ENCODE data around the gene GTF2F2.

GTF2F2 gene

DNA sequence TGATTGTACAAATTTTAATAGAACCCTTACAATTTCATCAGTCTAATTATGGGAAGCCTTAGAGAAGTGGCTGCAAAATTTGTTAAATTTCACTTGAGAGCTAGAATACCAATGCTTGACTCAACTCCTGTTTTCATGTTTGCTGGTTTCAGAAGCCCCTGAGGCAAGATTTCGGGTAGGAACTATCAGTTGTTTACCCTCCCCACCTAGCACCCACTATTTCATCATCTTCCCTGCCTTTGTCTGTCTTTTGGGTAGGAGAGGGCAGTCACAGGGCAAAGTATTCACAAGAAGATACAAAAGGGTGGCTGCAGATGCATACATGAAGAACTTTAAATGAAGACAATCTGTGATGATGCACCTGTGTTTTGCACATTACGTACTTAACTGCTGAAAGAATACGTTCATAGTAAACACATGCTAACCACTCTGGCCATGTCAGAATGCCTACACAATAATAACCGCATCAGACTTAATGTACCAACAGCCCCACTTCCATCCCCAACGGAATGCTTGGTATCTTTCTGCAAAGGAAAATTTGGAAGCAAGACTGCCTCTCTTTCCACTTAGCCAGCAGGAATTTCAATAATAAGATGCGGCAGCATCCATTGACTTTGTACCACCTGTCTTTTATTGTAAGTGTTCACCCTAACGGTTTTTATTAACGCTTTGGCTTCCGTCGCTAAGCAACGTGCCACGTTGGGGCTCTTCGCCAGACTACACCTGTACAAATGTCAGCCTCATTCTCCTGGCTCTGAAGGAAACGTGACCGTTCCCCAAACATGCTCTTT, 190.2 kb downstream of the GTF2F2 start:
- Mint-ChIP-seq H3K27ac (no peak overlapping the region), H3K4me1 (peaks cover 11% of the 10 kb centered on the region), H3K27me3 (peaks cover 10% of the 10 kb centered on the region), H3K4me3 (peak overlapping the region; percentile 76), H3K36me3 (no peaks in the 10 kb centered on the region), H3K9me3 (no peaks in the 10 kb centered on the region)
- ATAC-seq (ENCODE audit: low read depth) = no peak
- DNase-seq (ENCODE audit: low spot score in 2 of 2) = no peak

DNA sequence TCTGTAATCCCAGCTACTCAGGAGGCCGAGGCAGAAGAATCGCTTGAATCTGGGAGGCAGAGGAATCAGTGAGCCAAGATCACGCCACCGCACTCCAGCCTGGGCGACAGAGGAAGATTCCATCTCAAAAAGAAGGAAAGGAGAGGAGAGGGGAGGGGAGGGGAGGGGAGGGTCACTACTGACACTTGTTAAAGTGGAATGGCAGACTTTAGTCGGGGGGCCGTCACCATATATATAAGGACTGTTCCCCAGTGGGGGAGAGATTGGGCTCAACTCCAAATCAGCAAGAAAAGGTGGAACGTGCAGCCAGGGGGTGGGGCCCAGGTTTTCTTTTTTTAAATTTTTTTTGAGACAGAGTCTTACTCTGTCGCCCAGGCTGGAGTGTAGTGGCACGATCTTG, 194.5 kb downstream of the GTF2F2 start:
- H3K9me3 Mint-ChIP-seq = peaks cover 1% of the 10 kb centered on the region
- H3K27me3 Mint-ChIP-seq = peaks cover 8% of the 10 kb centered on the region
- H3K4me3 Mint-ChIP-seq = no peak overlapping the region
- H3K27ac Mint-ChIP-seq = no peak overlapping the region
- ATAC-seq (ENCODE audit: low read depth) (no peak), DNase-seq (ENCODE audit: low spot score in 2 of 2) (no peak)
- H3K4me1 Mint-ChIP-seq = peaks cover 13% of the 10 kb centered on the region
- H3K36me3 Mint-ChIP-seq = no peaks in the 10 kb centered on the region

DNA sequence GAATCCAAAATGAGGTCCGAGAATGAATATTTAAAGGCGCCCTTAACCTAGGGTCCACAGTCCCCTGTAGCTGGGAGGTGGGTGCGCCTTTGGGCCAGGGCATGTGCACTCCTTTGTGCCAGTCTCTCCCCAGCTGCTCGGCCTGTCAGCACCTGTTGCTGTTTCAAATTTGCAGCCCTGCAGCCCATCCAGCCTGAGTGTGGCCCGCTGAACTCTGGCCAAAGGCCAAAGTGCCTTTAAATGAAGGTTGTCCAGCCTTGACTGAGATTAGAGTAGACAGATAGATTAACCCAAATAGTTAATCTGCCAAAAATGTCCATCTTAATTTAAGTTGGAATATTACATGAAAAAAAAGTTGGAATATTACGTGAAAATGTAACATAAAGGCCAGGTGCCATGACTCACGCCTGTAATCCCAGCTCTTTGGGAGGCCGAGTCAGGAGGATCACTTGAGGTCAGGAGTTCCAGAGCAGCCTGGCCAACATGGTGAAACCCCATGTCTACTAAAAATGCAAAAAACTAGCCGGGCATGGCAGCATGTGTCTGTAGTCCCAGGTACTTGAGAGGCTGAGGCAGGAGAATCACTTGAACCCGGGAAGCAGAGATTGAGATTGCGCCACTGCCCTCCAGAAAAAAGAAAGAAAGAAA, 195.3 kb downstream of the GTF2F2 start:
- no peak overlapping the region for H3K27ac Mint-ChIP-seq
- DNase-seq (ENCODE audit: low spot score in 2 of 2) (no peak), ATAC-seq (ENCODE audit: low read depth) (no peak)
- peaks cover 1% of the 10 kb centered on the region for H3K9me3 Mint-ChIP-seq
- H3K4me3 Mint-ChIP-seq = no peak overlapping the region
- peaks cover 5% of the 10 kb centered on the region for H3K27me3 Mint-ChIP-seq
- peaks cover 14% of the 10 kb centered on the region for H3K4me1 Mint-ChIP-seq
- H3K36me3 Mint-ChIP-seq = no peaks in the 10 kb centered on the region

DNA sequence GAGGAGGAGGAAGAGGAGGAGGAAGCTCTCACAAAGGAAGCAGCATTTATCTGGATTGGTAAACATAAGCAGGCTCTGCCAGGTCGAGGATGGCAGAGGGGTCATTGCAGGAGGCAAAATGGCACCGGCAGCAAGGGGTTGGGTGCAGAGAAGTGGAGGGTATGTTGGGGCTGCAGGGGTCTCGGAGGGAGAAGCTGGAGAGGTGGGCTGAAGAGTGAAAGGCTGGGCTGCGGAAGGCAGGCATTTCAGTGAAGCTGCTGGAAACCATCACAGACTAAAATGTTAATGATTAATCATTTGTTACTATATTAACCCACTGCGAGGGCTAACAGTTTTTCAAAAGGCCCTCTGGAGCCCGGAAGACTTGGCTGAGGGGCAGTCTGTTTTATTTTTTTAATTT, 196.0 kb downstream of the GTF2F2 start:
- Mint-ChIP-seq H3K4me1 (peaks cover 7% of the 10 kb centered on the region), H3K27me3 (peaks cover 2% of the 10 kb centered on the region), H3K4me3 (no peak overlapping the region), H3K36me3 (no peaks in the 10 kb centered on the region), H3K9me3 (peaks cover 1% of the 10 kb centered on the region), H3K27ac (no peak overlapping the region)
- DNase-seq (ENCODE audit: low spot score in 2 of 2) (no peak), ATAC-seq (ENCODE audit: low read depth) (no peak)

DNA sequence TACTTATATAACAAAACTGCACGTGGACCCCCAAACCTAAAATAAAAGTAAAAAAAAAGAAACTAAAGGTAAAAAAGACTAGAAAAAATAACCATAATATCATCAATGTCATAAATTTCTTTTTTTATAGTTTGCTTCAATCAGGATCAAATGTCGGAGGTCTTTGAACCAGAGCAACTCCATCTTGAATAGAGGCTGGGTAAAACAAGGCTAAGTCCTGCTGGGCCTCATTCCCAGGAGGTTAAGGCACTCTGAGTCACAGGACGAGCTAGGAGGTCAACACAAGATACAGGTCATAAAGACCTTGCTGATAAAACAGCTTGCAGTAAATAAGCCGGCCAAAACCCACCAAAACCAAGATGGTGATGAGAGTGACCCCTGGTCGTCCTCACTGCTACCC, 196.7 kb downstream of the GTF2F2 start:
- no peak for ATAC-seq (ENCODE audit: low read depth)
- Mint-ChIP-seq H3K9me3 (peaks cover 1% of the 10 kb centered on the region), H3K27ac (no peak overlapping the region), H3K4me3 (no peak overlapping the region), H3K36me3 (no peaks in the 10 kb centered on the region), H3K4me1 (peaks cover 6% of the 10 kb centered on the region), H3K27me3 (peaks cover 2% of the 10 kb centered on the region)
- no peak for DNase-seq (ENCODE audit: low spot score in 2 of 2)

DNA sequence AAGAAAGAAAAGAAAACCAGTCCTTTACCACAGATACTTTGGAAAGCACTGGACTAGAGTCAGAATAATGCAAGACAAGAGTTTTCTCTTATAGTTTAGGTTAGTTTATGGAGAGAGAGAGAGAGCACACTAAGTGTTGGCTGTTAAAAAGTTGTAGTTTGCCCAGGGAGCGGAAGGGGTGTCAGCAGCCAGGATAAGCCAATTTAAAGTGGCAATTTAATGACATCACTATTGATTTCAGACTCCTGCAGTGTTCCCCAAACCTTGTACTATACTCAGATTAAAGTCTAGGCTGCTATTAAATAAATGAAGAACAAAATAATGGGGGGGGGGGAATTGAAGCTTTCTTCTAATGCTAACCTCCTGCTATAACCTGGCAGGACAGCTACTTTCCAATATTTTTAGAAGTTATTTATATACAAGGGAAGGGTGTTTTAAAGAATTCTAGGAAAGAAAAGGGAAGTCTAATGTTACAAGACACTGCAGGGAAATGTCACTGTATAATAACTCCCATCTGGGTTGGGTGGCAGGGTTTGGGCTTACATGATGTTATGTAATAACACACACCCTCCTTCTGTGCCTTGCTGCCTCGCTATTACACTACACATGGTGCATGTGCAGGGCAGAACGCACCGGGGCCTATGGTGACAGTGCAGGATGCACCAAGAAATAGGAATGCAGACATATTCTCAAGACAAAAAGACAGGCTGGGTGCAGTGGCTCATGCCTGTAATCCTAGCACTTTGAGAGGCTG, 200.7 kb downstream of the GTF2F2 start:
- Mint-ChIP-seq H3K9me3 (peaks cover 1% of the 10 kb centered on the region), H3K4me1 (peaks cover 6% of the 10 kb centered on the region), H3K36me3 (no peaks in the 10 kb centered on the region), H3K4me3 (no peak overlapping the region), H3K27me3 (no peaks in the 10 kb centered on the region), H3K27ac (no peak overlapping the region)
- no peak for DNase-seq (ENCODE audit: low spot score in 2 of 2)
- ATAC-seq (ENCODE audit: low read depth) = no peak

DNA sequence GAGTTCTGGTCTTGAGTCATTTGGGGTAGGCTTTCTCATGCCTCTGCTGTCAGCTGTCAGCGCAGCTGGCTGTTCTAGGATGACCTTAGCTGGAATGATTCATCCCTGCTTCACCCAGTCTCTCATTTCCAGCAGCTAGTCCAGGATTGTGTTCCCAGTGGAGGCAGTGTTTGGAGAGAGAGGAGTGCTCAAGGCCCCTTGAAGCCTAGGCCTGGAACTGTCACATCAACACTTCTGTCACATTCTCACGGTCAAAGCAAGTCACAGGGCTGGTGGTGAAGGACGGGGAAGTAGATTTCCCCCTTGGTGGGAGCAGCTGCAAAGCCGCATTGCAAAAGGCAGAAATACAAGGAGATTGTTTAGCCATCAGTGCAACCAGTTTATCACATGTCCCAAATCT, 205.5 kb downstream of the GTF2F2 start:
- Mint-ChIP-seq H3K27me3 (no peaks in the 10 kb centered on the region), H3K27ac (no peak overlapping the region), H3K9me3 (no peaks in the 10 kb centered on the region), H3K4me3 (no peak overlapping the region), H3K4me1 (no peaks in the 10 kb centered on the region), H3K36me3 (no peaks in the 10 kb centered on the region)
- ATAC-seq (ENCODE audit: low read depth) (no peak), DNase-seq (ENCODE audit: low spot score in 2 of 2) (no peak)

DNA sequence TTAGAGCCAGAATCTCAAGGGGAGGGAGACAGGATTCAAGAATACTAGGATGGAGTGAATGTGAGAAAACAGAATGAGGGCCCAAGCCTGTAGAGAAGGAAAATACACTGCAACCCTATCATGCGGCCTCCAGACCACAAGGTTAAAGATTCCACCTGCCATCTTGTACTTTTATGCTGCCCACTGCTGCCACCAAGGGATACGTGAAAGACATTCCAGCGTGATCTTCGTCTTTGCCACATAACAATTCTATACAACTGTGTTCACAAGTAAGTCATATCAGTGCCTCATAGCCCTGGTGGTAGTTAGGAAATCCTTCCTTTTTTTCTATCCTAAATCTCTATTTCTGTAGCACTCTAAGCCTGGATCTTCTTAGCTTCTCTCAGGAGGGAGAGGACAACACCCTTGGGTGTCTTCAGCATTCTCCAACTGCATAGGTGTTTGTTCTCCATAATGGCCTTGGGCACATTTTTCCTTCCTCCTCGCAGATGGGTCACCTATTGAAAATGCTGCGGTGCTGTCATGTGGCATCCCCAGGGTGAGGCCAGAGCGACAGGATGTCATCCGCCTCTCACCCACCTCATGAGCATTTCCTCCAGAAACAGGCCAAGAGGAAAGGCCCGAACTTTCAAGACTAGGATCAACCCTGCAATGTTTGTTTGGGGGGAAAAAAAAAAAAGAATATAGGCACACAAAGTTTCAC, 207.1 kb downstream of the GTF2F2 start:
- no peak for ATAC-seq (ENCODE audit: low read depth)
- no peaks in the 10 kb centered on the region for H3K36me3 Mint-ChIP-seq
- no peak for DNase-seq (ENCODE audit: low spot score in 2 of 2)
- peak overlapping the region; percentile 31 for H3K27ac Mint-ChIP-seq
- no peaks in the 10 kb centered on the region for H3K9me3 Mint-ChIP-seq
- no peaks in the 10 kb centered on the region for H3K27me3 Mint-ChIP-seq
- peaks cover 6% of the 10 kb centered on the region for H3K4me1 Mint-ChIP-seq
- H3K4me3 Mint-ChIP-seq = no peak overlapping the region

DNA sequence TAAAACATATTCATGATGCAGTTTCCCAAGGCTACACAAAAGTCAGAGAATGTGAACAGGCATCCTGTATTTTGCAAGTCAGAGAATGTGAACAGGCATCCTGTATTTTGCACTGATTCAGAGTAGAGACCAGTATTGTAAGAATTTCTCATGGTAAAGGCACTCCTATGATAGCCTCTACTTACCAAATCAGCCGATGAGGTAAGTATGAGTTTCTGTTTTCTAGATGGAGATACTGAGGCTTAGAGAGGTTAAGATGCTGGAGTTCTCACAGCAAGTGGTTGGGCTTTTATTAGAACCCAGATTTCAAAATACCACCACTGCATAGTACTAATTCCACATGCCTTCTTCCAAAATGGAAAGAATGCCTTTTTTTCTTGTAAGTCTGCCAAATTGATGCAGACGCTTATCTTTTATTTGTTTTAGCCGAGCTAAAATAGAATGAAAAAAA, 208.4 kb downstream of the GTF2F2 start:
- Mint-ChIP-seq H3K9me3 (no peaks in the 10 kb centered on the region), H3K4me1 (peaks cover 18% of the 10 kb centered on the region), H3K27me3 (no peaks in the 10 kb centered on the region), H3K27ac (no peak overlapping the region), H3K4me3 (no peak overlapping the region), H3K36me3 (no peaks in the 10 kb centered on the region)
- ATAC-seq (ENCODE audit: low read depth) (no peak), DNase-seq (ENCODE audit: low spot score in 2 of 2) (no peak)

DNA sequence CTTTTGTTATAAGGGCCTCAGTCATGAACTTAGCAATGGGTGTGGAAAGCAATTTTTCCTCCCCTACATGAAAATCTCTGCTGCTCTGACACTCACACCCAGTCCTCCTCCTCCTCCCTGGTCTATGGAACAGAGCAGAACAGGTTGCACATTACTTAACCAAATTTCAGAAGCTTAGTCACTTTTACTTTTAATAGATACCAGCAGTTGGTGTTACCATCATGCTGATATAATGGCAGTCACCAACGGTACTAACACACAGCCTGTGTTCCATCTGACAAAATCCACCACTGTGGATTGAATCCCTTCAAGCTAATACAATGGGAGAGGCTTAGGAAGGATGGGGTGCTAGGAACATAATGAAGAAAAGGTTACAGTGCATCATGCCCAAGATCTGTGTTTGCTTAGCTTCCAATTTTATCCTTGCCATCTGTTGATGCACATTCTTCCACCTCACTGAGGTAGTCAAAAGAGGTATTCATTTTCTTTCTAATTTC, 210.9 kb downstream of the GTF2F2 start:
- DNase-seq (ENCODE audit: low spot score in 2 of 2) (no peak), ATAC-seq (ENCODE audit: low read depth) (no peak)
- Mint-ChIP-seq H3K27me3 (no peaks in the 10 kb centered on the region), H3K36me3 (peaks cover 9% of the 10 kb centered on the region), H3K4me1 (peaks cover 33% of the 10 kb centered on the region), H3K4me3 (no peak overlapping the region), H3K27ac (peak overlapping the region; percentile 69), H3K9me3 (no peaks in the 10 kb centered on the region)

DNA sequence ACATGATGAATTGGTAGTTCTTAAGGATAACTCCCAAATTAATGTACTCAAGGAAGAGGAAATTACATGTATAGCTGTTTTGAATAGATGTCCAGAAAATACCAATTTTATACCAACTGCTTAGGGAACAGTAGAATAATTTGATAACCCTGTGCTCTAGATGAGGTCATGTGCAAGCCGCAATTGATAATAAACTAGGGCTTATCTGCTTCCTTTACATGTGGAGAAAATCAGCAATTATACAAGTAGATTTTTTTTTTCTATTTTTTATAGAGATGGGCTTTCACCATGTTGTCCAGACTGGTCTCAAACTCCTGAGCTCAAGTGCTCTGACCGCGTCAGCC, 211.4 kb downstream of the GTF2F2 start:
- DNase-seq (ENCODE audit: low spot score in 2 of 2) (no peak), ATAC-seq (ENCODE audit: low read depth) (no peak)
- peak overlapping the region; percentile 69 for H3K27ac Mint-ChIP-seq
- H3K4me3 Mint-ChIP-seq = no peak overlapping the region
- no peaks in the 10 kb centered on the region for H3K27me3 Mint-ChIP-seq
- peaks cover 13% of the 10 kb centered on the region for H3K36me3 Mint-ChIP-seq
- peaks cover 38% of the 10 kb centered on the region for H3K4me1 Mint-ChIP-seq
- no peaks in the 10 kb centered on the region for H3K9me3 Mint-ChIP-seq

DNA sequence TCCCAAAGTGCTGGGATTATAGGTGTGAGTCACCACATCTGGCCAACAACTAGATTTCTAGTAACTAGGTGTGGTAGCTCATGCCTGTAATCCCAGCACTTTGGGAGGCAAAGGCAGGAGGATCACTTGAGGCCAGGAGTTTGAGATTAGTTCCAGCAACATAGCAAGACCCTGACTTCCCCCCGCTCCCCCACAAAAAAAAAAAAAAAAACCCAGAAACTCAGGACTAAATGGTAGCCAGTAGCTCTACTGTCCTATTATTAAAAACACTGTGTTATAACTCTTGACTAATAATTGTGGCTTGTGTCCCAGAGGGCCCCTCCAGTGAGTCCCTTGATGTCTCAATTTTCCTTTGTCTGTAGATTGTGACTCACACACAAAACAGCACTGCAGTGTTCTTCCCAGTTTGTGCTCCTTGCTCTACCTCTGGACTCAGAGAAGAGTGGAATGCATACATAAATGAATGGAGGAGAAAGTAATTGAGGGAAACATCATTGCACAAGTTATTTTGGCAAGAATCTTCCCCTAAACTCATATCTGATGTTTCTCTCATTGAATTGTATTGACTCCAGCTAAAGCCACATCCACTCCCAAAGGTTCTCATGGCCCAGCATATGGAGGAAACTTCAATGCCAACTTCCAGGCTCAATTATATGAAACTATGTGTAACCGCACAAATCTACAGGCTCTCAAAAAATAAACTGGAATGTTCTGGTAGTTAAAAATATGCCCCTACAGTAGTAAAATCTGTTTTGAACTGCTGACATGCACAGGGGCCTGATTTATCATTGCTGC, 211.9 kb downstream of the GTF2F2 start:
- Mint-ChIP-seq H3K27ac (peak overlapping the region; percentile 69), H3K27me3 (no peaks in the 10 kb centered on the region), H3K9me3 (no peaks in the 10 kb centered on the region), H3K4me1 (peaks cover 43% of the 10 kb centered on the region), H3K36me3 (peaks cover 17% of the 10 kb centered on the region), H3K4me3 (no peak overlapping the region)
- DNase-seq (ENCODE audit: low spot score in 2 of 2) = no peak
- no peak for ATAC-seq (ENCODE audit: low read depth)

DNA sequence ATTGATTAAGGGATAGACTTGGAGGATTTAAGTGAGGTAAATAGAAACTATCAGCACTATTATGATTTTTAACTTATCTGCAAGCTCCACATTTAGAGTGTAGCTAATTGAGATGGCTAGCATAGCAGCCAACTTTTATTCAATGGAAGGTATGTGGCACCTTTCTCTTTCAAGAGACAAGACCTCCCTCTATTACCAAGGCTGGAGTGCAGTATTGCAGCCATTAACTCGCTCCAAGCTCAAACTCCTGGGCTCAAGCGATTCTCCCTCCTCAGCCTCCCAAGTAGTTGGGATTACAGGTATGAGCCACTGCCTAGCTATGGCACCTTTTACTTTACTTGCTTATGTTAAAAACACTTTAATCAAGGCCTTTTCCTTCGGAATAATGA, 212.5 kb downstream of the GTF2F2 start:
- H3K36me3 Mint-ChIP-seq = peaks cover 20% of the 10 kb centered on the region

More for the DNA sequence above, 212.5 kb downstream of the GTF2F2 start:
- no peaks in the 10 kb centered on the region for H3K9me3 Mint-ChIP-seq
- H3K27me3 Mint-ChIP-seq = no peaks in the 10 kb centered on the region
- ATAC-seq (ENCODE audit: low read depth) = no peak
- H3K27ac Mint-ChIP-seq = peak overlapping the region; percentile 69
- no peak for DNase-seq (ENCODE audit: low spot score in 2 of 2)
- H3K4me1 Mint-ChIP-seq = peaks cover 44% of the 10 kb centered on the region
- no peak overlapping the region for H3K4me3 Mint-ChIP-seq

All from memory B cell (primary cell).